HCT116 (cell line): ENCODE results near the gene RPLP2. TPM values are rescaled to one million over a fixed set of nuclear protein-coding genes. Genes with fewer than 3 reads are reported as not detected.

ENCODE experiments used
- ATAC-seq: fragments of 200-7000 bp; cut with Tn5 transposase; 2 replicates; pipeline ENCODE4 v1.9.1; 2020; ENCODE audit warnings: mild to moderate bottlenecking, moderate library complexity
- BruUV-seq: library from RNA; stranded (reverse); fragments of 400-500 nt; replicated peaks from 2 replicates; lab custom pipeline; 2021; lab: Mats Ljungman, UMichigan
- CTCF ChIA-PET: fragments of 300-600 bp; sonication (Branson Sonifier 250); formaldehyde crosslinking; loops from one replicate; lab custom pipeline; 2021; ENCODE audit warnings: antibody characterized with exemption; lab: Charles Lee
- POLR2A ChIA-PET: fragments of 300-600, 350-600 bp; sonication (Branson Sonifier 250); formaldehyde crosslinking; loops from one replicate; lab custom pipeline; 2021; ENCODE audit warnings: antibody characterized with exemption; lab: Charles Lee
- RAD21 ChIA-PET, 2 experiments: fragments of 300-600 bp; sonication (Branson Sonifier 250); formaldehyde crosslinking; loops; one replicate each; lab custom pipeline; 2023; ENCODE audit warnings: low total read pairs in 2 of 2; ENCODE audit not compliant: uncharacterized antibody in 2 of 2, unreplicated experiment in 2 of 2, low non-redundant PET in 1 of 2; lab: Charles Lee
- DNase-seq: peaks from one replicate; pipeline ENCODE4 v3.0.0-alpha.2; 2010; ENCODE audit warnings: low read depth, low spot score
- H2AFZ ChIP-seq: fragments of 200-600 bp; shearing (Covaris generic), sonication (generic); 2 replicates; pipeline ENCODE4 v1.6.1; 2017; ENCODE audit warnings: low read depth, mixed run types, mixed read lengths, antibody characterized with exemption, low read length; ENCODE audit not compliant: poor library complexity, severe bottlenecking
- H3K27ac ChIP-seq: 2 replicates; pipeline ENCODE4 v1.5.1; 2012; ENCODE audit warnings: low read depth, low read length
- H3K27me3 ChIP-seq: fragments of 200-600 bp; sonication (generic); 2 replicates; pipeline ENCODE4 v1.6.1; 2016; ENCODE audit warnings: mixed run types, low read length, mixed read lengths; ENCODE audit not compliant: insufficient read depth
- H3K36me3 ChIP-seq, 2 experiments: fragments of 200-500 bp in 1 of 2; fragments of 200-600 bp in 1 of 2; sonication (Bioruptor generic) in 1 of 2; sonication (generic) in 1 of 2; 2 replicates each; pipeline versions ENCODE4 v1.5.1 to v1.6.1; 2014 to 2016; ENCODE audit warnings: low read length in 2 of 2, inconsistent platforms in 1 of 2, mixed read lengths in 1 of 2, mixed run types in 1 of 2; ENCODE audit not compliant: insufficient read depth in 2 of 2, control insufficient read depth in 1 of 2
- H3K4me1 ChIP-seq, 2 experiments: fragments of 200-600 bp in 1 of 2; sonication (generic) in 1 of 2; 2 replicates each; pipeline versions ENCODE4 v1.5.1 to v1.6.1; 2012 to 2017; ENCODE audit warnings: low read length in 2 of 2, inconsistent platforms in 1 of 2, mild to moderate bottlenecking in 1 of 2, mixed read lengths in 1 of 2, mixed run types in 1 of 2, moderate library complexity in 1 of 2; ENCODE audit not compliant: insufficient read depth in 2 of 2, control insufficient read depth in 1 of 2
- H3K4me2 ChIP-seq: fragments of 200-600 bp; sonication (generic); 2 replicates; pipeline ENCODE4 v1.6.1; 2017; ENCODE audit warnings: mixed run types, low read length, mixed read lengths
- H3K4me3 ChIP-seq, 2 experiments: fragments of 200-600 bp in 1 of 2; sonication (generic) in 1 of 2; replicated peaks in 1 of 2; 2 replicates each; pipeline ENCODE4 v1.5.1; 2011 to 2016; ENCODE audit warnings: low read length in 2 of 2, control low read depth in 1 of 2, low read depth in 1 of 2, mild to moderate bottlenecking in 1 of 2, mixed read lengths in 1 of 2, mixed run types in 1 of 2
- H3K79me2 ChIP-seq: fragments of 200-600 bp; sonication (generic); 2 replicates; pipeline ENCODE4 v1.6.1; 2017; ENCODE audit warnings: mild to moderate bottlenecking, mixed run types, low read length, moderate library complexity, mixed read lengths; ENCODE audit not compliant: insufficient read depth
- H3K9ac ChIP-seq: fragments of 200-600 bp; sonication (generic); 2 replicates; pipeline ENCODE4 v1.6.1; 2016; ENCODE audit warnings: low read length, mixed read lengths
- H3K9me2 ChIP-seq: fragments of 200-600 bp; sonication (generic), shearing (Covaris generic); 2 replicates; pipeline ENCODE4 v1.6.1; 2017; ENCODE audit warnings: mixed run types, mild to moderate bottlenecking, moderate library complexity; ENCODE audit not compliant: insufficient read depth
- H3K9me3 ChIP-seq, 2 experiments: fragments of 200-500 bp in 1 of 2; fragments of 200-600 bp in 1 of 2; sonication (Bioruptor generic) in 1 of 2; sonication (generic) in 1 of 2; 2 replicates each; pipeline ENCODE4 v1.6.1; 2014 to 2017; ENCODE audit warnings: low read length in 2 of 2, mixed read lengths in 2 of 2, inconsistent platforms in 1 of 2, low read depth in 1 of 2, mild to moderate bottlenecking in 1 of 2, mixed run types in 1 of 2, moderate library complexity in 1 of 2; ENCODE audit not compliant: control insufficient read depth in 1 of 2, insufficient read depth in 1 of 2
- H4K20me1 ChIP-seq: fragments of 200-600 bp; sonication (generic), shearing (Covaris generic); 2 replicates; pipeline ENCODE4 v1.6.1; 2017; ENCODE audit warnings: mixed run types, mild to moderate bottlenecking, moderate library complexity; ENCODE audit not compliant: insufficient read depth
- EZH2phosphoT487 ChIP-seq: fragments of 200-600 bp; IDR thresholded peaks from 2 replicates; pipeline ENCODE4 v1.6.1; 2018; ENCODE audit warnings: antibody characterized with exemption, borderline replicate concordance
- FOSL1 ChIP-seq: IDR thresholded peaks from 2 replicates; pipeline ENCODE4 v1.6.1; 2012; ENCODE audit warnings: low read depth
- JUND ChIP-seq: IDR thresholded peaks from 2 replicates; pipeline ENCODE4 v1.6.1; 2012
- RAD21 ChIP-seq: IDR thresholded peaks from 2 replicates; pipeline ENCODE4 v1.6.1; 2012; ENCODE audit warnings: low read depth, mild to moderate bottlenecking
- SIN3A ChIP-seq: IDR thresholded peaks from 2 replicates; pipeline ENCODE4 v1.6.1; 2012; ENCODE audit warnings: low read depth
- SP1 ChIP-seq: IDR thresholded peaks from 2 replicates; pipeline ENCODE4 v1.6.1; 2012; ENCODE audit warnings: low read depth
- ZNF274 ChIP-seq: fragments of 200-500 bp; sonication (Bioruptor generic); IDR thresholded peaks from 2 replicates; pipeline ENCODE4 v1.6.1; 2014; ENCODE audit warnings: mild to moderate bottlenecking, low read depth, low read length, inconsistent platforms
- intact Hi-C: fragments of 100-400 bp; cut with micrococcal nuclease; formaldehyde crosslinking; loops from 2 replicates; pipeline ENCODE4 v1.10.0; 2022
- total RNA-seq: library from RNA; stranded (reverse); gene quantifications from one replicate; pipeline ENCODE4 v1.2.1, GENCODE V29; 2021; ENCODE audit not compliant: unreplicated experiment
- TF ChIP-seq, protein P1 (sequence below): IDR thresholded peaks from 2 replicates; pipeline ENCODE4 v1.6.1; 2012
- TF ChIP-seq, protein P2 (sequence below), 3 experiments: fragments of 200-600 bp in 1 of 3; sonication (generic) in 1 of 3; IDR thresholded peaks in 2 of 3; conservative IDR thresholded peaks in 1 of 3; 2 replicates each; pipeline ENCODE4 v1.5.1; 2012 to 2017; ENCODE audit warnings: low read depth in 2 of 3, low read length in 2 of 3, antibody characterized with exemption in 1 of 3, borderline replicate concordance in 1 of 3, control low read depth in 1 of 3, mild to moderate bottlenecking in 1 of 3, mixed read lengths in 1 of 3, mixed run types in 1 of 3, moderate library complexity in 1 of 3; ENCODE audit not compliant: insufficient read depth in 1 of 3
- TF ChIP-seq, protein P3 (sequence below): IDR thresholded peaks from 2 replicates; pipeline ENCODE4 v1.6.1; 2011; ENCODE audit warnings: mild to moderate bottlenecking, low read length, moderate library complexity; ENCODE audit not compliant: insufficient replicate concordance; ENCODE audit errors: extremely low read depth

RPLP2 gene
- total RNA-seq, 1 experiment from 2014 or later: 3,615 TPM

DNA sequence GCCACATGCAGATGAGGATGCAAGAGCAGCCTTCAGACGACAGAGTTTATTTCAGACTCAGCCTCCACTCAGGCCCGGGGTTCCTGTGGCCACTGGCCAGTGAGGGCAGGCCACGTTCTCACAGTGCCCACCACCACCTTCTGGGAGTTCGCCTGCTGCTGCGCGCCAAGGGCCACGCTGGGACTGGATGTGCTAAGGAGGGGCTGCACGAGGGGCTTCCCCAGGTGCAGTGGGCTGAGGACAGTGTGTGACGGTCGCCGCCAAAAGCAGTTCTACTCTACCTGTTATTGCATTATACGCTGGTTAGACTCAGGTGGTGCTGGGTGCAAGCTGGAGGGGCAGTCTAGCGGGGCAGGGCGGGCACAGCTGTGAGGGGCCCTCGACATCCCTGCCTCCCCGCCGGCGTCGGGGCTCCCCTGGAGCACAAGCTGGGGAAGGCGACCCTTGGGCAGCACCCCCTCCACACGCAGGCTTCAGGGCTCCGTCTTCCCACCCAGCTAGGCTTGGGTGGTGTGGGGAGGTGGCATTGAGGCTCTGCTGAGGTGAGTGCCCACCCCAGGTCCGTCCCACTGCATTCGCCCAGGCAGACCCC lies 22.6 kb upstream of the RPLP2 start:
- CTCF ChIA-PET: no interaction called here
- Histone ChIP-seq H3K9ac (no peak overlapping the region), H3K4me2 (no peak overlapping the region), H3K27ac (no peak overlapping the region; the same call in 1 of the 2 replicates), H3K4me3 (no peak overlapping the region), H3K27me3 (no peaks in the 10 kb centered on the region), H3K9me2 (no peaks in the 10 kb centered on the region), H3K4me1 (peaks cover 21 to 34% of the 10 kb centered on the region in 2 experiments), H3K79me2 (no peaks in the 10 kb centered on the region), H3K9me3 (no peaks in the 10 kb centered on the region), H4K20me1 (no peaks in the 10 kb centered on the region), H3K36me3 (no peaks in the 10 kb centered on the region), H2AFZ (no peak overlapping the region)
- POLR2A ChIA-PET: no interaction called here
- intact Hi-C loops: no loop called here
- RAD21 ChIA-PET: no interaction called here
- no TSS peak for BruUV-seq
- ATAC-seq: no peak
- TF ChIP-seq SP1 (no peak), ZNF274 (no peak), JUND (no peak), SIN3A (no peak), EZH2phosphoT487 (no peak), RAD21 (no peak)
- TF ChIP-seq, protein P1, sequence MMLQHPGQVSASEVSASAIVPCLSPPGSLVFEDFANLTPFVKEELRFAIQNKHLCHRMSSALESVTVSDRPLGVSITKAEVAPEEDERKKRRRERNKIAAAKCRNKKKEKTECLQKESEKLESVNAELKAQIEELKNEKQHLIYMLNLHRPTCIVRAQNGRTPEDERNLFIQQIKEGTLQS: no peak
- DNase-seq: no peak

DNA sequence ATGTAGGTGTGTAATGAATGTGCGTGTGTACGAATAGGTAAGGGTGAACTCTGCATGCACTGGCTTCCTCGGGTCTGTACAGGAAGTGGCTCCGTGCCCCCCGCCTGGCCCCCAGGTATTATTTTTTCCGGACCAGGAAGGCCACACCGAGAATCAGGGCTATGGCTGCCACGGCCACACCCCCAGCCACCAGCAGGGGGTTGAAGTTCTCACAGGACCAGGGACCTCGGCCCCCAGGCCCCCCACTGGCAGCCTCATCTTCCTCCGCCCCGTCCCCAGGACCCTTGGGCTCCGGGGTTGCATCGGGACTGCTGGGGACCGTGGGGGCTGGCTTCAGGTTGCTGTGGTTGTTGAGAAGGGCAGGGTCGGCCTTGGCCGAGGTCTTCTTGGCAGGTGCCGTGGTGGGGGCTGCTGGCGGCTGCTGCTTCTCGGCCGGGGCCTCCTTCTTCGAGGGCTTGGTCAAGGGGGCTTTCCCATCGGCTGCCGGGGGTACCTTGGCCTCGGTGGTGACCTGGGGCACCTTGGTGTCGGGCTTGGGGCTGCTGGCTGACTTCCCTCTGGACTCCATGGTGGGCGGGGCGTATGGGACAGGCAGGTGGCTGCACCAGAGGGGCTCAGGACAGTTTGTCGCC lies 21.6 kb upstream of the RPLP2 start:
- H4K20me1 ChIP-seq: no peaks in the 10 kb centered on the region
- BruUV-seq: no TSS peak

More for the DNA sequence above, 21.6 kb upstream of the RPLP2 start:
- no peak for DNase-seq
- no peak overlapping the region for H3K4me2 ChIP-seq
- H3K79me2 ChIP-seq: no peaks in the 10 kb centered on the region
- TF ChIP-seq, protein P2, sequence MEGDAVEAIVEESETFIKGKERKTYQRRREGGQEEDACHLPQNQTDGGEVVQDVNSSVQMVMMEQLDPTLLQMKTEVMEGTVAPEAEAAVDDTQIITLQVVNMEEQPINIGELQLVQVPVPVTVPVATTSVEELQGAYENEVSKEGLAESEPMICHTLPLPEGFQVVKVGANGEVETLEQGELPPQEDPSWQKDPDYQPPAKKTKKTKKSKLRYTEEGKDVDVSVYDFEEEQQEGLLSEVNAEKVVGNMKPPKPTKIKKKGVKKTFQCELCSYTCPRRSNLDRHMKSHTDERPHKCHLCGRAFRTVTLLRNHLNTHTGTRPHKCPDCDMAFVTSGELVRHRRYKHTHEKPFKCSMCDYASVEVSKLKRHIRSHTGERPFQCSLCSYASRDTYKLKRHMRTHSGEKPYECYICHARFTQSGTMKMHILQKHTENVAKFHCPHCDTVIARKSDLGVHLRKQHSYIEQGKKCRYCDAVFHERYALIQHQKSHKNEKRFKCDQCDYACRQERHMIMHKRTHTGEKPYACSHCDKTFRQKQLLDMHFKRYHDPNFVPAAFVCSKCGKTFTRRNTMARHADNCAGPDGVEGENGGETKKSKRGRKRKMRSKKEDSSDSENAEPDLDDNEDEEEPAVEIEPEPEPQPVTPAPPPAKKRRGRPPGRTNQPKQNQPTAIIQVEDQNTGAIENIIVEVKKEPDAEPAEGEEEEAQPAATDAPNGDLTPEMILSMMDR (IDR thresholded peaks at IDR 0.05 in 2 of 3, conservative IDR thresholded peaks at IDR 0.05 in 1 of 3; ENCODE audit: borderline replicate concordance in 1 of 3, insufficient read depth in 1 of 3, low read depth in 2 of 3, low read length in 2 of 3): peak in 2 of 3 experiments; percentile 12 to 17; a peak in 1 of 6 replicates
- TF ChIP-seq FOSL1 (no peak), EZH2phosphoT487 (no peak), RAD21 (no peak)
- TF ChIP-seq, protein P3, sequence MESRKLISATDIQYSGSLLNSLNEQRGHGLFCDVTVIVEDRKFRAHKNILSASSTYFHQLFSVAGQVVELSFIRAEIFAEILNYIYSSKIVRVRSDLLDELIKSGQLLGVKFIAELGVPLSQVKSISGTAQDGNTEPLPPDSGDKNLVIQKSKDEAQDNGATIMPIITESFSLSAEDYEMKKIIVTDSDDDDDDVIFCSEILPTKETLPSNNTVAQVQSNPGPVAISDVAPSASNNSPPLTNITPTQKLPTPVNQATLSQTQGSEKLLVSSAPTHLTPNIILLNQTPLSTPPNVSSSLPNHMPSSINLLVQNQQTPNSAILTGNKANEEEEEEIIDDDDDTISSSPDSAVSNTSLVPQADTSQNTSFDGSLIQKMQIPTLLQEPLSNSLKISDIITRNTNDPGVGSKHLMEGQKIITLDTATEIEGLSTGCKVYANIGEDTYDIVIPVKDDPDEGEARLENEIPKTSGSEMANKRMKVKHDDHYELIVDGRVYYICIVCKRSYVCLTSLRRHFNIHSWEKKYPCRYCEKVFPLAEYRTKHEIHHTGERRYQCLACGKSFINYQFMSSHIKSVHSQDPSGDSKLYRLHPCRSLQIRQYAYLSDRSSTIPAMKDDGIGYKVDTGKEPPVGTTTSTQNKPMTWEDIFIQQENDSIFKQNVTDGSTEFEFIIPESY: no peak
- TF ChIP-seq, all 23 proteins: peak for 1
- ATAC-seq: no peak
- Histone ChIP-seq H3K9me3 (no peaks in the 10 kb centered on the region), H3K27ac (no peak overlapping the region), H2AFZ (no peak overlapping the region), H3K9ac (no peak overlapping the region), H3K9me2 (no peaks in the 10 kb centered on the region), H3K36me3 (peaks cover 0 to 4% of the 10 kb centered on the region in 2 experiments; a peak in 1 of 4 replicates), H3K4me1 (peaks cover 13 to 25% of the 10 kb centered on the region in 2 experiments), H3K4me3 (no peak overlapping the region), H3K27me3 (no peaks in the 10 kb centered on the region)
- ChIA-PET CTCF (no interaction called here), POLR2A (no interaction called here), RAD21 (no interaction called here)
- intact Hi-C loops: no loop called here
